Stimulated activated naive B cell treated with anti-CD40 and anti-IgM and Interleukin-4, amounts not matched to agents 10 μg/mL and 1 μg/mL and 100 μg/mL, for 72 hours (primary cell): Measurements from ENCODE around the gene LMF1.
"Not testable (repeated sequence)": the region's sequence is repeated elsewhere in the genome, so short reads cannot be mapped to it uniquely, and the experiment has no call there.

ENCODE experiments used
- ATAC-seq, 2 donors: fragments of 150-1000 bp; cut with Tn5 transposase; replicated peaks; 2 replicates each; pipeline ENCODE4 v1.10.0; 2021; ENCODE audit warnings: moderate library complexity in 1 of 2
- DNase-seq: peaks from one replicate; pipeline ENCODE4 v3.0.0; 2021
- H3K27ac Mint-ChIP-seq: one replicate; pipeline ENCODE4 v1.8.0; 2022; ENCODE audit warnings: mild to moderate bottlenecking, mixed read lengths
- H3K27me3 Mint-ChIP-seq, 2 donors: one replicate each; pipeline ENCODE4 v1.8.0; 2022; ENCODE audit warnings: mixed read lengths in 2 of 2
- H3K36me3 Mint-ChIP-seq, 2 donors: one replicate each; pipeline ENCODE4 v1.8.0; 2022; ENCODE audit warnings: mixed read lengths in 2 of 2, mild to moderate bottlenecking in 1 of 2
- H3K4me1 Mint-ChIP-seq, 2 donors: one replicate each; pipeline ENCODE4 v1.8.0; 2022; ENCODE audit warnings: mixed read lengths in 2 of 2, mild to moderate bottlenecking in 1 of 2
- H3K4me3 Mint-ChIP-seq, 2 donors: one replicate each; pipeline ENCODE4 v1.8.0; 2022; ENCODE audit warnings: mild to moderate bottlenecking in 2 of 2, mixed read lengths in 2 of 2, moderate library complexity in 1 of 2
- H3K9me3 Mint-ChIP-seq, 2 donors: one replicate each; pipeline ENCODE4 v1.8.0; 2022; ENCODE audit warnings: mixed read lengths in 2 of 2, mild to moderate bottlenecking in 1 of 2

The LMF1 gene

GRCh38 chr16:890217-890616 is 80.6 kb downstream of the LMF1 start:
- H3K27ac Mint-ChIP-seq: no peak overlapping the region

DNA sequence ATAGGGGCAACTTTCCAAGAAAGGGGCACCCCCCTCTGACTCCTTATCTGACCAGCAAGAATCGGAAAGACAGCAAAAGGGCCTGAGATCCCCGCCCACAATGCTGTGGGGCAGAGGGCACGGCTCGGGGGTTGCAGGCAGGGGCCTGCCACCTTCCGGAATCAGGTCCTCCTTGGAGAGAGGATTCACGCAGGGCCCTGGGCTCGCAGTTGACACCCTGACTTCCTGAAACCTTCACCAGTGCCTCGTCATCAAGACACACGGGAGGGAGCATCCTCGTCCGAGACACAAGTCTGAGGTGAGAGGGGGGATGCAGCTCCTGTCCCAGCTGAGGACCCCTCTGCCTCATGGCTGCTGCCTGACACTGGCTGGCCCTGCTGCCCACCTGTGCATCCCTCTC is 81.2 kb downstream of the LMF1 start:
- ATAC-seq (no peak), DNase-seq (no peak)
- Mint-ChIP-seq H3K4me3 (no peak overlapping the region), H3K27ac (no peak overlapping the region), H3K9me3 (peaks cover 0 to 2% of the 10 kb centered on the region in 2 donors), H3K36me3 (peaks cover 14 to 26% of the 10 kb centered on the region in 2 donors), H3K4me1 (peaks cover 0 to 1% of the 10 kb centered on the region in 2 donors), H3K27me3 (no peaks in the 10 kb centered on the region)

More at GRCh38 chr16:890217-890616, 80.6 kb downstream of the LMF1 start:
- no peak overlapping the region for H3K4me3 Mint-ChIP-seq
- ATAC-seq: no peak
- peaks cover 14 to 26% of the 10 kb centered on the region in 2 donors for H3K36me3 Mint-ChIP-seq
- peaks cover 0 to 2% of the 10 kb centered on the region in 2 donors for H3K9me3 Mint-ChIP-seq
- H3K27me3 Mint-ChIP-seq: no peaks in the 10 kb centered on the region
- H3K4me1 Mint-ChIP-seq: peaks cover 0 to 1% of the 10 kb centered on the region in 2 donors
- DNase-seq: no peak

DNA sequence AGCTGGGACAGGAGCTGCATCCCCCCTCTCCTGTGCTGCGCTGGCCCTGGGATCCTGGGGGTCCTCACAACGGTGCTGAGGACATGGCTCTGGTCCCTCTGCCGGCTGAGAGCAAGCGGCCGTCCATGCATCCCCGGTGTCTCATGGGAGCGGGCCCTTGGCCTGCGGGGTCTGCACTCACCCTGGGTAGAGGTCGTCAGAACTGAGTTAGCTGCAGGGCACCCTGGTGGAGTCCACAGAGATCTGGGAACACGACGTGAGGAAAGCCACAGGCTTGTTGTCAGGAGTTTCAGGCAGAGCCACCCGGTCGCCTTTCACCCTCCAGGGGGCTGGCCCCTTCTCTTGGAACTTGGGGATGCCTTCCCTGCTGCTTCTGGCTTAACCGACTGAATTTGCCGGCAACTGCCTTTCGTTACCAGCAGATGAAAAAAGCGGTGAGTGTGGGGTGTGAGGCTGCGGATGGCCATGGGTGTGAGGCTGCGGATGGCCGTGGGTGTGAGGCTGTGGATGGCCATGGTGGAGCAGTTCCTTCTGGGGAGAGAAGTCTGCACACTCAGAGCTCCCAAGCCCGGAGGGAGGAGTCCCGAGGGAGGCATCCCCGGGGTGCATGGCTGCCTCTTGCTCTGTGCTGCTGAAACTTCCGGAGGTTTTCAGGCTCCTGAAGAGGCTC is 81.7 kb downstream of the LMF1 start:
- ATAC-seq: no peak
- Mint-ChIP-seq H3K4me1 (peaks cover 0 to 1% of the 10 kb centered on the region in 2 donors), H3K9me3 (peaks cover 0 to 2% of the 10 kb centered on the region in 2 donors), H3K27me3 (no peaks in the 10 kb centered on the region), H3K36me3 (peaks cover 14 to 26% of the 10 kb centered on the region in 2 donors), H3K4me3 (no peak overlapping the region), H3K27ac (no peak overlapping the region)
- DNase-seq: no peak

GRCh38 chr16:888456-888855 is 82.3 kb downstream of the LMF1 start:
- not testable (repeated sequence) for DNase-seq, H3K4me1 Mint-ChIP-seq, H3K27me3 Mint-ChIP-seq, ATAC-seq, H3K27ac Mint-ChIP-seq, H3K9me3 Mint-ChIP-seq, H3K4me3 Mint-ChIP-seq
- H3K36me3 Mint-ChIP-seq: peaks cover 14 to 23% of the 10 kb centered on the region in 2 donors

- no peak overlapping the region for H3K27ac Mint-ChIP-seq
- ATAC-seq (no peak), DNase-seq (no peak)
- H3K27me3 Mint-ChIP-seq: no peaks in the 10 kb centered on the region
- H3K4me1 Mint-ChIP-seq: peaks cover 0 to 1% of the 10 kb centered on the region in 2 donors
- peaks cover 15 to 21% of the 10 kb centered on the region in 2 donors for H3K36me3 Mint-ChIP-seq
- H3K9me3 Mint-ChIP-seq: peaks cover 1 to 2% of the 10 kb centered on the region in 2 donors
- H3K4me3 Mint-ChIP-seq: no peak overlapping the region
These were observed 82.9 kb downstream of the LMF1 start for GRCh38 chr16:887846-888245.

DNA sequence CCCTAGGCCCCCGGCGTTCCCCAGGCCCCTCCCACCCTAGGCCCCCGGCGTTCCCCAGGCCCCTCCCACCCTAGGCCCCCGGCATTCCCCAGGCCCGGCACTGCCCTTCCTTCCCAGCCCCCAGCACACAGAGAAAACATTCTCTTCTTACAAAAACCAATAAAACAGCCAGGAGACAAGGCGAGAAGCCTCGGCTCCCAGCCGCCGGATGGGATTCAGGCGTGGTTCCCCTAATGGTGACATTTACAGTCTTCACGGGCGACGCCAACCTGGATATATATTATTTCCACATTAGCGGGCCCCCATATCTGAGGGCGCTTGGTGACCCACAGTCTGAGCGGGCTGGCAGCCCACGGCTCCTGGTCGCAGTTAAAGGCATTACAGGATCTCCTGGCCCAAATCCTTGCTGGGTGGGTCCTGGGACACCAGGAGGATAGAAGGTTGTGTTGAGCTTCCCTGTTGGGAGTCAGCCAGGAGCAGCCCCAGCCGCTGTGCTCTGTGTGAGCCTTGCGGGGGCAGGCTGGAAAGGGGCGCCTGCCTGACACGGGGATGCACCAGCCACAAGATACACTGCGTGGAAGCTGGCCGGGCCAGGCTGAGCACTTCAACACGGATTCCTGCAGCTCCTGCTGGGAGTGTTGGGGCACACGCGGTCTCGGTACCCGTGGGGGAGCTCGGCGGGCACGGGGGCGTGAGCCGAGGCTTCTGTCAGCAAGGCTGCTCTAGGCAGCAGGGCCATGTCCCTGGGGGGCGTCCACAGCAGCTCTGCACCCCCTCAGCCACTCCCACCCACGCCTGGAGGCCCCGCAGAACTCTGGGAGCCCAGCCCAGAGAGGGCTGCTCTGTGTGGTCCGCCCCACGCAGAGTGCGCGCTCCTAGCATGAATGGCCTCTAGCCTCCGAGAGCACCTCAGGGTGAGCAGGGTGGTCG is 83.7 kb downstream of the LMF1 start:
- Mint-ChIP-seq H3K4me1 (peaks cover 0 to 1% of the 10 kb centered on the region in 2 donors), H3K36me3 (peaks cover 19 to 22% of the 10 kb centered on the region in 2 donors), H3K27me3 (no peaks in the 10 kb centered on the region), H3K4me3 (no peak overlapping the region), H3K27ac (no peak overlapping the region), H3K9me3 (peaks cover 2 to 4% of the 10 kb centered on the region in 2 donors)
- DNase-seq (no peak), ATAC-seq (no peak)

DNA sequence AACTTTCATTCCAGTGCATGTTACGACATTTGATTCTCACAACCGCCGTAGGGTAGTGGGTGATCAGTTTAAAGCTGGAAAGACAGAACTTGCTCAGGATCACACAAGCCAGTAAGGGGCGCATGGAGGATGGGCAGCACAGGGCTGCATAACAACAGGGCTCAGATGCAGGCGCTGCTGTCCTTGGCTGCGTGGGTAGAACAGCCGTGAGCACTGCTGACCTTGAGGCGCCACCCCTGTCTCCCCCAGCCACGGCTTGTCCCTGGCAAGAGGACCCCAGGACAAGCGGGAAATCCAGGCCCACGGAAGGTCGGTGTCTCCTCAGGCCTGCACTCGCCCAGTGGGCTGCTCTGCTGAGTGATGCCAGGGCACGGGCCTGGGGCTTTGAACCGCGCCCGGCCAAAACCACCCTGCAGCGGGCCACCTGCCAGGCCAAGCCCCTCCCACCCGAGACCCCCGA is 84.7 kb downstream of the LMF1 start:
- peaks cover 2 to 4% of the 10 kb centered on the region in 2 donors for H3K9me3 Mint-ChIP-seq
- H3K27me3 Mint-ChIP-seq: no peaks in the 10 kb centered on the region
- no peak for ATAC-seq
- H3K4me3 Mint-ChIP-seq: no peak overlapping the region
- H3K4me1 Mint-ChIP-seq: peaks cover 0 to 1% of the 10 kb centered on the region in 2 donors
- peaks cover 22 to 24% of the 10 kb centered on the region in 2 donors for H3K36me3 Mint-ChIP-seq
- DNase-seq: no peak
- no peak overlapping the region for H3K27ac Mint-ChIP-seq

DNA sequence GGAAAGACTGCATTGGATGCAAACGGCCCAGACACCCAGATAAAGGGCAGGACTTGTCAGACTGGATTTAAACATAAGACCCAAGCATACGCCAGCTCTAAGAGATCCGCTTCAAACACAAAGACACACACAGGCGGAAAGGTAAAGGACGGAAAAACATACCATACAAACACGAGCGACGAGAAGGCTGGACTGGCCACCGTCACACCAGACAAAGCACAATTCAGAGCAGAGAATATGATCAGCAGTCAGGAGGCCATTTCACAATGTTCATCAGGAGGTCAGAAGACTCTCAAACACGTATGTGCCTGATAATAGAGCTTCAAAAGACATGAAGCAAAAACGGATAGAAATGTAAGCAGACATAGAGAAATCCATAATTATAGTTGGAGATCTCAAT is 85.4 kb downstream of the LMF1 start:
- DNase-seq: no peak
- Mint-ChIP-seq H3K27me3 (no peaks in the 10 kb centered on the region), H3K4me1 (peaks cover 0 to 1% of the 10 kb centered on the region in 2 donors), H3K27ac (no peak overlapping the region), H3K36me3 (peaks cover 22 to 24% of the 10 kb centered on the region in 2 donors), H3K9me3 (peaks cover 2 to 4% of the 10 kb centered on the region in 2 donors), H3K4me3 (no peak overlapping the region)
- ATAC-seq: no peak

DNA sequence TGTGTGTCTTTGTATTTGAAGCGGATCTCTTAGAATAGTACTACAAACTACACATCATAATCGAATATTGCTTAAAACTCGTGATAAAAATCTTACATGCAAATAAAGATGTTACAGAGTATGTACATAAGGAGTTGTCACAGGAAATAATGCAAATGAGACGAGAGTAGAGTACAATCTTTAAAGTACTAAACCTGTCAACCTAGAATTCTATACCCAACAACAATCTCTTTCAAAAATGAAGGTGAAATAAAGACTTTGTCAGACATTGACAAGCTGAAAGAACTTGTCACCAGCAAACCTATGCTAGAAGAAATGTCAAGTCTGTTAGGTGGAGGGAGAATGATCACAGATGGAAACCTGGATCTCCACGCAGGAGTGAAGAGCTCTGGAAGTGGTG is 86.6 kb downstream of the LMF1 start:
- Mint-ChIP-seq H3K36me3 (peaks cover 19 to 23% of the 10 kb centered on the region in 2 donors), H3K27ac (no peak overlapping the region), H3K4me1 (peaks cover 0 to 1% of the 10 kb centered on the region in 2 donors), H3K9me3 (peaks cover 2 to 4% of the 10 kb centered on the region in 2 donors), H3K4me3 (no peak overlapping the region), H3K27me3 (no peaks in the 10 kb centered on the region)
- ATAC-seq (no peak), DNase-seq (no peak)

- Mint-ChIP-seq H3K36me3 (peaks cover 15 to 19% of the 10 kb centered on the region in 2 donors), H3K4me3 (no peak overlapping the region), H3K9me3 (peaks cover 2 to 4% of the 10 kb centered on the region in 2 donors), H3K27ac (no peak overlapping the region), H3K4me1 (peaks cover 0 to 1% of the 10 kb centered on the region in 2 donors), H3K27me3 (no peaks in the 10 kb centered on the region)
- ATAC-seq: no peak
- DNase-seq: no peak
These were observed 87.0 kb downstream of the LMF1 start for GRCh38 chr16:883781-884180.

DNA sequence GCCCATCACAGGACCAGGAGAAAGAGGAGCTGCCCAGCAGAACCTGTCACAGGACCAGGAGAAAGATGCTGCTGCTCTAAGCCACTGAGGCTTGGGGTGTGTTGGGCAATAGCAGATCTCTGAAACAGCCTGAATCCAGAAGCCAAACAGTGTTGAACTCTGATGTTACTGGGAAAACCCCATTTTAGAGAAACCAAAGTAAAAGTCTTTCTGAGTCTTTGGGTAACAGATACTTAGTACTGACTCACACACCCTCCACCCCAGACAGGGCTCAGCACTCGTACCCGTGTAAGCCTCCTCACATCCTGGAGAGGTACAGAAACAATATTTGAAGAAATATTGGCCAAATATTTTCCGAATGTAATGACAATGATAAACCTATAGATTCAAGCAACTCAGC is 87.4 kb downstream of the LMF1 start:
- Mint-ChIP-seq H3K36me3 (peaks cover 12 to 15% of the 10 kb centered on the region in 2 donors), H3K4me1 (peaks cover 1% of the 10 kb centered on the region in 2 donors), H3K27ac (no peak overlapping the region), H3K4me3 (no peak overlapping the region), H3K9me3 (peaks cover 2 to 4% of the 10 kb centered on the region in 2 donors), H3K27me3 (no peaks in the 10 kb centered on the region)
- ATAC-seq (peak in 1 of 2 donors; percentile 59), DNase-seq (no peak)

DNA sequence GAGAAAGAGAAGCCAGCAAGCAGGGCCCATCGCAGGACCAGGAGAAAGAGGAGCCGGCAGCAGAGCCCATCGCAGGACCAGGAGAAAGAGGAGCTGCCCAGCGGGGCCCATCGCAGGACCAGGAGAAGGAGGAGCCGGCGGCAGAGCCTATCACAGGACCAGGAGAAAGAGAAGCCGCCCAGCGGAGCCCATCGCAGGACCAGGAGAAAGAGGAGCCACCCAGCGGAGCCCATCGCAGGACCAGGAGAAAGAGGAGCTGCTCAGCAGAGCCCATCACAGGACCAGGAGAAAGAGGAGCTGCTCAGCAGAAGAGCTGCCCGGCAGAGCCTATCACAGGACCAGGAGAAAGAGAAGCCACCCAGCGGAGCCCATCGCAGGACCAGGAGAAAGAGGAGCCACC is 88.1 kb downstream of the LMF1 start:
- not testable (repeated sequence) for H3K9me3 Mint-ChIP-seq, H3K4me3 Mint-ChIP-seq, ATAC-seq, H3K4me1 Mint-ChIP-seq, DNase-seq, H3K27me3 Mint-ChIP-seq
- Mint-ChIP-seq H3K27ac (peak overlapping the region; percentile 17), H3K36me3 (peaks cover 16 to 19% of the 10 kb centered on the region in 2 donors)

DNA sequence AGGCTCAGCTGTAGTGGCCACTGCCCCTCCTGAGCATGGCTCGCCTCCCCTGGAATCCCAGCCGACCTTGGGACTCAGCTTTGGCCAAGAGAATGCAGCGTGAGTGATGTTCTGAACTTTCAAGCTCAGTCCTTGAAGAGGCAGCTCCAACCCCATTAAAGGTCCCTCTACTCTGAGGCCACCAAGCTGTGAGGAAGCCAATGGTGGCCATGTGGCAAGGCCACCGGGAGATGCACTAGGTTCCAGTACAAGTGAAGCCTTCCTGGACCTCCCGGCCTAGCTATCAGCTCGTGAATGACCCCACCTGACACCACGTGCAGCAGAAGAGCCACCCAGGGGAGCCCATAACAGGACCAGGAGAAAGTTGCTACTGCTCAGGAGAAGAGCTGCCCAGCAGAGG is 88.5 kb downstream of the LMF1 start:
- no peak for ATAC-seq
- Mint-ChIP-seq H3K27ac (peak overlapping the region; percentile 17), H3K9me3 (peaks cover 3 to 4% of the 10 kb centered on the region in 2 donors), H3K27me3 (no peaks in the 10 kb centered on the region), H3K36me3 (peaks cover 19 to 24% of the 10 kb centered on the region in 2 donors), H3K4me1 (peaks cover 9 to 12% of the 10 kb centered on the region in 2 donors), H3K4me3 (no peak overlapping the region)
- DNase-seq: no peak
